Activated naive CD4-positive, alpha-beta T cell treated with anti-CD3 and anti-CD28 coated beads, Interleukin-2, amount 50 U/mL, for 24 hours (primary cell): ENCODE data around the gene GGT6.
A peak's percentile ranks its signal among the peaks of the same experiment; 100 is the strongest.
"Not testable (repeated sequence)": the region's sequence is repeated elsewhere in the genome, so short reads cannot be mapped to it uniquely, and the experiment has no call there.

Source experiments
- H3K27ac Mint-ChIP-seq: one replicate; pipeline ENCODE4 v1.8.0; 2021; ENCODE audit warnings: mild to moderate bottlenecking, mixed read lengths
- H3K27me3 Mint-ChIP-seq: one replicate; pipeline ENCODE4 v1.8.0; 2021; ENCODE audit warnings: mixed read lengths
- H3K36me3 Mint-ChIP-seq: one replicate; pipeline ENCODE4 v1.8.0; 2021; ENCODE audit warnings: mixed read lengths
- H3K4me1 Mint-ChIP-seq: one replicate; pipeline ENCODE4 v1.8.0; 2021; ENCODE audit warnings: mixed read lengths
- H3K4me3 Mint-ChIP-seq: one replicate; pipeline ENCODE4 v1.8.0; 2021; ENCODE audit warnings: mild to moderate bottlenecking, mixed read lengths
- H3K9me3 Mint-ChIP-seq: one replicate; pipeline ENCODE4 v1.8.0; 2021; ENCODE audit warnings: mixed read lengths

The GGT6 gene

GRCh38 chr17:4595685-4596342, 35.4 kb upstream of the GGT6 start:
- H3K36me3 Mint-ChIP-seq, H3K9me3 Mint-ChIP-seq, H3K27ac Mint-ChIP-seq, H3K4me1 Mint-ChIP-seq, H3K4me3 Mint-ChIP-seq, H3K27me3 Mint-ChIP-seq: not testable (repeated sequence)

GRCh38 chr17:4594931-4595684, 34.7 kb upstream of the GGT6 start:
- no peaks in the 10 kb centered on the region for H3K27me3 Mint-ChIP-seq
- no peaks in the 10 kb centered on the region for H3K9me3 Mint-ChIP-seq
- peaks cover 4% of the 10 kb centered on the region for H3K4me1 Mint-ChIP-seq
- no peak overlapping the region for H3K27ac Mint-ChIP-seq
- H3K36me3 Mint-ChIP-seq = no peaks in the 10 kb centered on the region
- H3K4me3 Mint-ChIP-seq = no peak overlapping the region

GRCh38 chr17:4594406-4594805, 34.0 kb upstream of the GGT6 start:
- peaks cover 4% of the 10 kb centered on the region for H3K4me1 Mint-ChIP-seq
- H3K4me3 Mint-ChIP-seq = no peak overlapping the region
- no peak overlapping the region for H3K27ac Mint-ChIP-seq
- no peaks in the 10 kb centered on the region for H3K27me3 Mint-ChIP-seq
- H3K9me3 Mint-ChIP-seq = no peaks in the 10 kb centered on the region
- no peaks in the 10 kb centered on the region for H3K36me3 Mint-ChIP-seq

GRCh38 chr17:4593021-4593421, 32.6 kb upstream of the GGT6 start:
- H3K36me3 Mint-ChIP-seq = no peaks in the 10 kb centered on the region
- peaks cover 4% of the 10 kb centered on the region for H3K4me1 Mint-ChIP-seq
- H3K27me3 Mint-ChIP-seq = no peaks in the 10 kb centered on the region
- H3K27ac Mint-ChIP-seq = no peak overlapping the region
- no peak overlapping the region for H3K4me3 Mint-ChIP-seq
- H3K9me3 Mint-ChIP-seq = no peaks in the 10 kb centered on the region

- Mint-ChIP-seq H3K36me3 (no peaks in the 10 kb centered on the region), H3K27me3 (no peaks in the 10 kb centered on the region), H3K9me3 (no peaks in the 10 kb centered on the region), H3K27ac (no peak overlapping the region), H3K4me3 (no peak overlapping the region), H3K4me1 (peaks cover 4% of the 10 kb centered on the region)
Measured at GRCh38 chr17:4592240-4593005, 32.0 kb upstream of the GGT6 start.

- H3K36me3 Mint-ChIP-seq = no peaks in the 10 kb centered on the region
- peaks cover under 1% of the 10 kb centered on the region for H3K27me3 Mint-ChIP-seq
- no peak overlapping the region for H3K27ac Mint-ChIP-seq
- H3K9me3 Mint-ChIP-seq = no peaks in the 10 kb centered on the region
- H3K4me3 Mint-ChIP-seq = no peak overlapping the region
- peaks cover 4% of the 10 kb centered on the region for H3K4me1 Mint-ChIP-seq
Measured at GRCh38 chr17:4591529-4591928, 31.2 kb upstream of the GGT6 start.

- Mint-ChIP-seq H3K9me3 (no peaks in the 10 kb centered on the region), H3K27ac (no peak overlapping the region), H3K27me3 (peaks cover 4% of the 10 kb centered on the region), H3K36me3 (no peaks in the 10 kb centered on the region), H3K4me1 (peaks cover 4% of the 10 kb centered on the region), H3K4me3 (no peak overlapping the region)
Measured at GRCh38 chr17:4590981-4591453, 30.6 kb upstream of the GGT6 start.

- H3K36me3 Mint-ChIP-seq, H3K27ac Mint-ChIP-seq, H3K9me3 Mint-ChIP-seq, H3K4me3 Mint-ChIP-seq, H3K27me3 Mint-ChIP-seq, H3K4me1 Mint-ChIP-seq: not testable (repeated sequence)
Measured at GRCh38 chr17:4590042-4590441, 29.7 kb upstream of the GGT6 start.

- Mint-ChIP-seq H3K27me3 (peaks cover 10% of the 10 kb centered on the region), H3K36me3 (no peaks in the 10 kb centered on the region), H3K27ac (no peak overlapping the region), H3K4me1 (peaks cover 3% of the 10 kb centered on the region), H3K9me3 (no peaks in the 10 kb centered on the region), H3K4me3 (no peak overlapping the region)
Measured at GRCh38 chr17:4588898-4589625, 28.7 kb upstream of the GGT6 start.

GRCh38 chr17:4588391-4588790, 28.0 kb upstream of the GGT6 start:
- peaks cover 15% of the 10 kb centered on the region for H3K27me3 Mint-ChIP-seq
- H3K4me1 Mint-ChIP-seq = peaks cover 10% of the 10 kb centered on the region
- H3K9me3 Mint-ChIP-seq = no peaks in the 10 kb centered on the region
- H3K27ac Mint-ChIP-seq = no peak overlapping the region
- no peak overlapping the region for H3K4me3 Mint-ChIP-seq
- no peaks in the 10 kb centered on the region for H3K36me3 Mint-ChIP-seq

GRCh38 chr17:4587803-4588202, 27.4 kb upstream of the GGT6 start:
- H3K27ac Mint-ChIP-seq = no peak overlapping the region
- H3K9me3 Mint-ChIP-seq = no peaks in the 10 kb centered on the region
- no peaks in the 10 kb centered on the region for H3K36me3 Mint-ChIP-seq
- peaks cover 10% of the 10 kb centered on the region for H3K4me1 Mint-ChIP-seq
- H3K27me3 Mint-ChIP-seq = peaks cover 18% of the 10 kb centered on the region
- no peak overlapping the region for H3K4me3 Mint-ChIP-seq

GRCh38 chr17:4587195-4587594, 26.8 kb upstream of the GGT6 start:
- Mint-ChIP-seq H3K36me3 (no peaks in the 10 kb centered on the region), H3K4me3 (no peak overlapping the region), H3K4me1 (peaks cover 10% of the 10 kb centered on the region), H3K27me3 (peaks cover 18% of the 10 kb centered on the region), H3K9me3 (no peaks in the 10 kb centered on the region), H3K27ac (no peak overlapping the region)

GRCh38 chr17:4586043-4586442, 25.7 kb upstream of the GGT6 start:
- H3K4me3 Mint-ChIP-seq = no peak overlapping the region
- H3K9me3 Mint-ChIP-seq = no peaks in the 10 kb centered on the region
- H3K27ac Mint-ChIP-seq = no peak overlapping the region
- no peaks in the 10 kb centered on the region for H3K36me3 Mint-ChIP-seq
- peaks cover 10% of the 10 kb centered on the region for H3K4me1 Mint-ChIP-seq
- H3K27me3 Mint-ChIP-seq = peaks cover 18% of the 10 kb centered on the region

- Mint-ChIP-seq H3K9me3 (no peaks in the 10 kb centered on the region), H3K4me3 (no peak overlapping the region), H3K36me3 (no peaks in the 10 kb centered on the region), H3K27me3 (peaks cover 18% of the 10 kb centered on the region), H3K4me1 (peaks cover 10% of the 10 kb centered on the region), H3K27ac (no peak overlapping the region)
Measured at GRCh38 chr17:4585638-4585994, 25.2 kb upstream of the GGT6 start.

GRCh38 chr17:4584917-4585637, 24.7 kb upstream of the GGT6 start:
- Mint-ChIP-seq H3K4me3 (peak overlapping the region; percentile 78), H3K27ac (no peak overlapping the region), H3K4me1 (peaks cover 10% of the 10 kb centered on the region), H3K36me3 (no peaks in the 10 kb centered on the region), H3K9me3 (no peaks in the 10 kb centered on the region), H3K27me3 (peaks cover 18% of the 10 kb centered on the region)
